ENCODE data around the gene TECPR2. TPM values are rescaled to one million over a fixed set of nuclear protein-coding genes. Genes with fewer than 3 reads are reported as not detected.

TECPR2 gene
- total and polyA plus RNA-seq, 3 experiments from 2014 or later = 4.5 to 11.6 (median 8.4) TPM

- Histone ChIP-seq H3K4me1 (ENCODE audit: insufficient read depth, low read length) (no peaks in the 10 kb centered on the region), H3K27ac (ENCODE audit: low read depth, low read length) (no peak overlapping the region), H3K9me3 (ENCODE audit: low read length) (no peaks in the 10 kb centered on the region), H3K27me3 (ENCODE audit: insufficient read depth, low read length, poor library complexity, severe bottlenecking) (no peaks in the 10 kb centered on the region), H3K4me3 (ENCODE audit: low read length) (no peak overlapping the region), H3K36me3 (ENCODE audit: insufficient read depth, low read length) (no peaks in the 10 kb centered on the region)
- no peaks in the 10 kb centered on the region for H3K4me1 Mint-ChIP-seq
- peaks cover 3 to 8% (median 8%) of the 10 kb centered on the region in 3 donors for H3K36me3 Mint-ChIP-seq
- no peak for DNase-seq
- no peaks in the 10 kb centered on the region for H3K27me3 Mint-ChIP-seq
- no peaks in the 10 kb centered on the region for H3K9me3 Mint-ChIP-seq
- POLR2A ChIA-PET = no interaction called here
- H3K4me3 Mint-ChIP-seq = no peak overlapping the region
- CTCF ChIA-PET = no interaction called here
- H3K27ac Mint-ChIP-seq = no peak overlapping the region
Observed at GRCh38 chr14:102389246-102389645, 26.5 kb downstream of the TECPR2 start.

- no peaks in the 10 kb centered on the region for H3K27me3 Mint-ChIP-seq
- Histone ChIP-seq H3K27ac (ENCODE audit: low read depth, low read length) (no peak overlapping the region), H3K27me3 (ENCODE audit: insufficient read depth, low read length, poor library complexity, severe bottlenecking) (no peaks in the 10 kb centered on the region), H3K36me3 (ENCODE audit: insufficient read depth, low read length) (no peaks in the 10 kb centered on the region), H3K4me3 (ENCODE audit: low read length) (no peak overlapping the region), H3K9me3 (ENCODE audit: low read length) (no peaks in the 10 kb centered on the region), H3K4me1 (ENCODE audit: insufficient read depth, low read length) (peaks cover 10% of the 10 kb centered on the region)
- peaks cover 3 to 7% (median 4%) of the 10 kb centered on the region in 3 donors for H3K4me1 Mint-ChIP-seq
- peak overlapping the region in 1 of 8 donors; percentile 3 for H3K27ac Mint-ChIP-seq
- no peak for DNase-seq
- H3K36me3 Mint-ChIP-seq = peaks cover 3 to 9% (median 8%) of the 10 kb centered on the region in 3 donors
- ChIA-PET CTCF (interaction anchor here (1.0 kb wide), 1 partner anchor 48 kb away, joined by 3 read pairs; no protein-coding TSS in a partner anchor), POLR2A (no interaction called here)
- H3K9me3 Mint-ChIP-seq = no peaks in the 10 kb centered on the region
- H3K4me3 Mint-ChIP-seq = no peak overlapping the region
Observed at GRCh38 chr14:102390064-102390855, 27.5 kb downstream of the TECPR2 start.

GRCh38 chr14:102392506-102392905, 29.8 kb downstream of the TECPR2 start:
- Histone ChIP-seq H3K27me3 (ENCODE audit: insufficient read depth, low read length, poor library complexity, severe bottlenecking) (no peaks in the 10 kb centered on the region), H3K4me1 (ENCODE audit: insufficient read depth, low read length) (peaks cover 11% of the 10 kb centered on the region), H3K27ac (ENCODE audit: low read depth, low read length) (no peak overlapping the region), H3K36me3 (ENCODE audit: insufficient read depth, low read length) (no peaks in the 10 kb centered on the region), H3K9me3 (ENCODE audit: low read length) (no peaks in the 10 kb centered on the region), H3K4me3 (ENCODE audit: low read length) (no peak overlapping the region)
- peaks cover 0 to 8% (median 2%) of the 10 kb centered on the region in 5 donors for H3K9me3 Mint-ChIP-seq
- H3K4me3 Mint-ChIP-seq = no peak overlapping the region
- H3K27ac Mint-ChIP-seq = no peak overlapping the region
- peaks cover 3 to 7% (median 4%) of the 10 kb centered on the region in 3 donors for H3K4me1 Mint-ChIP-seq
- POLR2A ChIA-PET = no interaction called here
- CTCF ChIA-PET = no interaction called here
- H3K36me3 Mint-ChIP-seq = peaks cover 5 to 24% (median 22%) of the 10 kb centered on the region in 3 donors
- peaks cover 0 to 1% of the 10 kb centered on the region in 2 donors for H3K27me3 Mint-ChIP-seq
- no peak for DNase-seq

GRCh38 chr14:102394717-102395375, 32.1 kb downstream of the TECPR2 start:
- no peaks in the 10 kb centered on the region for H3K27me3 ChIP-seq (ENCODE audit: insufficient read depth, low read length, poor library complexity, severe bottlenecking)
- Mint-ChIP-seq H3K4me3 (peak overlapping the region in 3 of 7 donors; percentile 3 to 51 (median 47)), H3K4me1 (peaks cover 3 to 7% (median 4%) of the 10 kb centered on the region in 3 donors), H3K36me3 (peaks cover 7 to 40% (median 28%) of the 10 kb centered on the region in 3 donors), H3K9me3 (peaks cover 0 to 23% (median 16%) of the 10 kb centered on the region in 5 donors), H3K27me3 (peaks cover 0 to 3% of the 10 kb centered on the region in 2 donors), H3K27ac (peak overlapping the region in 6 of 8 donors; percentile 1 to 89 (median 71))
- H3K27ac ChIP-seq (ENCODE audit: low read depth, low read length) = no peak overlapping the region
- peak in 1 of 5 donors; percentile 40 for DNase-seq
- H3K4me1 ChIP-seq (ENCODE audit: insufficient read depth, low read length) = peaks cover 11% of the 10 kb centered on the region
- ChIA-PET POLR2A (no interaction called here), CTCF (no interaction called here)
- H3K9me3 ChIP-seq (ENCODE audit: low read length) = no peaks in the 10 kb centered on the region
- H3K36me3 ChIP-seq (ENCODE audit: insufficient read depth, low read length) = no peaks in the 10 kb centered on the region
- H3K4me3 ChIP-seq (ENCODE audit: low read length) = no peak overlapping the region

- Histone ChIP-seq H3K4me3 (ENCODE audit: low read length) (no peak overlapping the region), H3K4me1 (ENCODE audit: insufficient read depth, low read length) (peaks cover 11% of the 10 kb centered on the region), H3K27ac (ENCODE audit: low read depth, low read length) (no peak overlapping the region), H3K9me3 (ENCODE audit: low read length) (no peaks in the 10 kb centered on the region), H3K36me3 (ENCODE audit: insufficient read depth, low read length) (no peaks in the 10 kb centered on the region), H3K27me3 (ENCODE audit: insufficient read depth, low read length, poor library complexity, severe bottlenecking) (no peaks in the 10 kb centered on the region)
- DNase-seq = no peak
- ChIA-PET CTCF (no interaction called here), POLR2A (no interaction called here)
- Mint-ChIP-seq H3K4me1 (peaks cover 3 to 7% (median 4%) of the 10 kb centered on the region in 3 donors), H3K27ac (peak overlapping the region in 1 of 8 donors; percentile 54), H3K4me3 (peak overlapping the region in 1 of 7 donors; percentile 36), H3K9me3 (peaks cover 0 to 24% (median 19%) of the 10 kb centered on the region in 5 donors), H3K27me3 (peaks cover 0 to 3% of the 10 kb centered on the region in 2 donors), H3K36me3 (peaks cover 7 to 40% (median 28%) of the 10 kb centered on the region in 3 donors)
Observed at GRCh38 chr14:102396521-102396920, 33.8 kb downstream of the TECPR2 start.

GRCh38 chr14:102403028-102403427, 40.3 kb downstream of the TECPR2 start:
- H3K4me1 Mint-ChIP-seq = no peaks in the 10 kb centered on the region
- H3K36me3 ChIP-seq (ENCODE audit: insufficient read depth, low read length) = no peaks in the 10 kb centered on the region
- no peak overlapping the region for H3K27ac ChIP-seq (ENCODE audit: low read depth, low read length)
- ChIA-PET POLR2A (no interaction called here), CTCF (no interaction called here)
- H3K36me3 Mint-ChIP-seq = peaks cover 21 to 36% (median 24%) of the 10 kb centered on the region in 3 donors
- H3K27ac Mint-ChIP-seq = no peak overlapping the region
- H3K4me1 ChIP-seq (ENCODE audit: insufficient read depth, low read length) = no peaks in the 10 kb centered on the region
- peaks cover 20 to 37% (median 36%) of the 10 kb centered on the region in 5 donors for H3K9me3 Mint-ChIP-seq
- H3K9me3 ChIP-seq (ENCODE audit: low read length) = peaks cover 4% of the 10 kb centered on the region
- peaks cover 0 to 1% of the 10 kb centered on the region in 2 donors for H3K27me3 Mint-ChIP-seq
- no peaks in the 10 kb centered on the region for H3K27me3 ChIP-seq (ENCODE audit: insufficient read depth, low read length, poor library complexity, severe bottlenecking)
- H3K4me3 Mint-ChIP-seq = no peak overlapping the region
- H3K4me3 ChIP-seq (ENCODE audit: low read length) = no peak overlapping the region
- DNase-seq = no peak

- Mint-ChIP-seq H3K9me3 (peaks cover 11 to 16% (median 15%) of the 10 kb centered on the region in 5 donors), H3K36me3 (peaks cover 21 to 34% (median 26%) of the 10 kb centered on the region in 3 donors), H3K27me3 (no peaks in the 10 kb centered on the region), H3K27ac (peak overlapping the region in 2 of 8 donors; percentile 12 to 66), H3K4me1 (peaks cover 2 to 7% (median 6%) of the 10 kb centered on the region in 3 donors), H3K4me3 (no peak overlapping the region)
- Histone ChIP-seq H3K4me1 (ENCODE audit: insufficient read depth, low read length) (no peaks in the 10 kb centered on the region), H3K4me3 (ENCODE audit: low read length) (no peak overlapping the region), H3K36me3 (ENCODE audit: insufficient read depth, low read length) (no peaks in the 10 kb centered on the region), H3K9me3 (ENCODE audit: low read length) (peaks cover 4% of the 10 kb centered on the region), H3K27ac (ENCODE audit: low read depth, low read length) (no peak overlapping the region), H3K27me3 (ENCODE audit: insufficient read depth, low read length, poor library complexity, severe bottlenecking) (no peaks in the 10 kb centered on the region)
- POLR2A ChIA-PET = no interaction called here
- CTCF ChIA-PET = no interaction called here
- no peak for DNase-seq
Observed at GRCh38 chr14:102407258-102407657, 44.5 kb downstream of the TECPR2 start.

GRCh38 chr14:102408724-102409123, 46.0 kb downstream of the TECPR2 start:
- DNase-seq = no peak
- Mint-ChIP-seq H3K9me3 (peaks cover 0 to 2% (median under 1%) of the 10 kb centered on the region in 5 donors), H3K27me3 (no peaks in the 10 kb centered on the region), H3K4me3 (no peak overlapping the region), H3K27ac (peak overlapping the region in 3 of 8 donors; percentile 24 to 74 (median 43)), H3K4me1 (peaks cover 2 to 7% (median 6%) of the 10 kb centered on the region in 3 donors), H3K36me3 (peaks cover 6 to 26% (median 16%) of the 10 kb centered on the region in 3 donors)
- Histone ChIP-seq H3K4me1 (ENCODE audit: insufficient read depth, low read length) (no peaks in the 10 kb centered on the region), H3K27me3 (ENCODE audit: insufficient read depth, low read length, poor library complexity, severe bottlenecking) (no peaks in the 10 kb centered on the region), H3K27ac (ENCODE audit: low read depth, low read length) (no peak overlapping the region), H3K4me3 (ENCODE audit: low read length) (no peak overlapping the region), H3K36me3 (ENCODE audit: insufficient read depth, low read length) (no peaks in the 10 kb centered on the region), H3K9me3 (ENCODE audit: low read length) (no peaks in the 10 kb centered on the region)
- POLR2A ChIA-PET = no interaction called here
- CTCF ChIA-PET = no interaction called here

Measured in CD8-positive, alpha-beta memory T cell (primary cell).